HEK293 (cell line): ENCODE results near the gene ZNF664.
A peak's percentile ranks its signal among the peaks of the same experiment; 100 is the strongest.

ENCODE experiments used
- CTCF ChIA-PET: fragments of 350-600 bp; formaldehyde crosslinking; extraction: SDS; loops from one replicate; lab custom pipeline; 2021; ENCODE audit warnings: antibody characterized with exemption; lab: Yijun Ruan, JAX
- POLR2A ChIA-PET: fragments of 300-600 bp; formaldehyde crosslinking; extraction: SDS; loops from one replicate; lab custom pipeline; 2020; ENCODE audit warnings: antibody characterized with exemption, inconsistent platforms; lab: Yijun Ruan, JAX
- H3K27ac ChIP-seq: fragments of 200-500 bp; sonication (Bioruptor generic); 2 replicates; pipeline ENCODE4 v1.5.1; 2014; ENCODE audit warnings: low read depth, low read length, control low read depth, inconsistent platforms; ENCODE audit errors: extremely low read depth
- H3K36me3 ChIP-seq, 2 experiments: fragments of 200-500 bp in 1 of 2; sonication (Bioruptor generic) in 1 of 2; 1 replicate in 1 of 2; 2 replicates in 1 of 2; pipeline ENCODE4 v1.5.1; 2014 to 2017; ENCODE audit warnings: inconsistent platforms in 2 of 2, low read length in 2 of 2; ENCODE audit not compliant: control insufficient read depth in 2 of 2, insufficient read depth in 1 of 2
- H3K4me1 ChIP-seq: fragments of 200-500 bp; sonication (Bioruptor generic); 2 replicates; pipeline ENCODE4 v1.5.1; 2014; ENCODE audit warnings: mild to moderate bottlenecking, low read length, inconsistent platforms; ENCODE audit not compliant: control insufficient read depth, insufficient read depth
- H3K4me3 ChIP-seq: 2 replicates; pipeline ENCODE4 v1.5.1; 2011; ENCODE audit warnings: low read depth, mild to moderate bottlenecking, control low read depth, low read length, moderate library complexity
- H3K9me3 ChIP-seq: fragments of 200-500 bp; sonication (Bioruptor generic); 2 replicates; pipeline ENCODE4 v1.5.1; 2014; ENCODE audit warnings: low read depth, low read length, inconsistent platforms; ENCODE audit not compliant: control insufficient read depth, insufficient read depth
- GLI4 ChIP-seq: fragments of 450-650 bp; formaldehyde crosslinking; IDR thresholded peaks from 2 replicates; pipeline ENCODE4 v1.5.1; 2016; ENCODE audit warnings: missing biosample characterization, missing genetic modification characterization
- MEIS1 ChIP-seq: sonication (generic); formaldehyde crosslinking; IDR thresholded peaks from 2 replicates; pipeline ENCODE4 v1.8.1; 2022; ENCODE audit warnings: missing genetic modification reagents, mild to moderate bottlenecking, borderline replicate concordance
- SALL2 ChIP-seq: fragments of 450-650 bp; formaldehyde crosslinking; IDR thresholded peaks from 2 replicates; pipeline ENCODE4 v1.5.0; 2017; ENCODE audit warnings: missing biosample characterization, mild to moderate bottlenecking, missing genetic modification characterization, borderline replicate concordance
- SETDB1 ChIP-seq: IDR thresholded peaks from one replicate; pipeline ENCODE4 v1.6.1; 2017; ENCODE audit warnings: mild to moderate bottlenecking, low read length, moderate library complexity, mixed read lengths; ENCODE audit not compliant: insufficient read length
- SP7 ChIP-seq: fragments of 450-650 bp; formaldehyde crosslinking; IDR thresholded peaks from 2 replicates; pipeline ENCODE4 v1.5.1; 2016; ENCODE audit warnings: missing biosample characterization, missing genetic modification characterization
- ZNF16 ChIP-seq: fragments of 450-650 bp; formaldehyde crosslinking; IDR thresholded peaks from 2 replicates; pipeline ENCODE4 v1.5.1; 2016; ENCODE audit warnings: low read depth, missing biosample characterization, missing genetic modification characterization
- ZNF350 ChIP-seq: fragments of 450-650 bp; formaldehyde crosslinking; IDR thresholded peaks from 2 replicates; pipeline ENCODE4 v1.5.0; 2017; ENCODE audit warnings: missing biosample characterization, mild to moderate bottlenecking, missing genetic modification characterization
- ZNF623 ChIP-seq: fragments of 450-650 bp; formaldehyde crosslinking; IDR thresholded peaks from 2 replicates; pipeline ENCODE4 v1.5.1; 2016; ENCODE audit warnings: missing biosample characterization, missing genetic modification characterization
- ZNF785 ChIP-seq: fragments of 450-650 bp; formaldehyde crosslinking; IDR thresholded peaks from 2 replicates; pipeline ENCODE4 v1.5.1; 2016; ENCODE audit warnings: missing biosample characterization, missing genetic modification characterization
- ZNF791 ChIP-seq: fragments of 450-650 bp; formaldehyde crosslinking; IDR thresholded peaks from 2 replicates; pipeline ENCODE4 v1.5.1; 2016; ENCODE audit warnings: missing biosample characterization, missing genetic modification characterization
- ZNF830 ChIP-seq: fragments of 450-650 bp; IDR thresholded peaks from 2 replicates; pipeline ENCODE4 v1.5.0; 2018; ENCODE audit warnings: missing biosample characterization, missing genetic modification characterization, low read depth, mild to moderate bottlenecking, moderate library complexity
- ZSCAN16 ChIP-seq: fragments of 450-650 bp; formaldehyde crosslinking; IDR thresholded peaks from 2 replicates; pipeline ENCODE4 v1.5.1; 2016; ENCODE audit warnings: missing biosample characterization, missing genetic modification characterization
- ZXDB ChIP-seq: fragments of 450-650 bp; formaldehyde crosslinking; IDR thresholded peaks from 2 replicates; pipeline ENCODE4 v1.5.1; 2016; ENCODE audit warnings: missing biosample characterization, missing genetic modification characterization
- TF ChIP-seq, protein P1 (sequence below): fragments of 450-650 bp; formaldehyde crosslinking; IDR thresholded peaks from 2 replicates; pipeline ENCODE4 v1.5.1; 2016; ENCODE audit warnings: missing biosample characterization, missing genetic modification characterization, borderline replicate concordance
- TF ChIP-seq, protein P2 (sequence below): fragments of 450-650 bp; formaldehyde crosslinking; IDR thresholded peaks from 2 replicates; pipeline ENCODE4 v1.5.1; 2016; ENCODE audit warnings: missing biosample characterization, missing genetic modification characterization, borderline replicate concordance
- TF ChIP-seq, protein P3 (sequence below): fragments of 450-650 bp; formaldehyde crosslinking; IDR thresholded peaks from 2 replicates; pipeline ENCODE4; 2016; ENCODE audit warnings: missing biosample characterization, missing genetic modification characterization
- TF ChIP-seq, protein P4 (sequence below): fragments of 450-650 bp; formaldehyde crosslinking; IDR thresholded peaks from 2 replicates; pipeline ENCODE4 v1.5.1; 2017; ENCODE audit warnings: missing biosample characterization, missing genetic modification characterization
- TF ChIP-seq, protein P5 (sequence below): fragments of 450-650 bp; formaldehyde crosslinking; IDR thresholded peaks from 2 replicates; pipeline ENCODE4 v1.5.1; 2016; ENCODE audit warnings: missing biosample characterization, missing genetic modification characterization

The ZNF664 gene

DNA sequence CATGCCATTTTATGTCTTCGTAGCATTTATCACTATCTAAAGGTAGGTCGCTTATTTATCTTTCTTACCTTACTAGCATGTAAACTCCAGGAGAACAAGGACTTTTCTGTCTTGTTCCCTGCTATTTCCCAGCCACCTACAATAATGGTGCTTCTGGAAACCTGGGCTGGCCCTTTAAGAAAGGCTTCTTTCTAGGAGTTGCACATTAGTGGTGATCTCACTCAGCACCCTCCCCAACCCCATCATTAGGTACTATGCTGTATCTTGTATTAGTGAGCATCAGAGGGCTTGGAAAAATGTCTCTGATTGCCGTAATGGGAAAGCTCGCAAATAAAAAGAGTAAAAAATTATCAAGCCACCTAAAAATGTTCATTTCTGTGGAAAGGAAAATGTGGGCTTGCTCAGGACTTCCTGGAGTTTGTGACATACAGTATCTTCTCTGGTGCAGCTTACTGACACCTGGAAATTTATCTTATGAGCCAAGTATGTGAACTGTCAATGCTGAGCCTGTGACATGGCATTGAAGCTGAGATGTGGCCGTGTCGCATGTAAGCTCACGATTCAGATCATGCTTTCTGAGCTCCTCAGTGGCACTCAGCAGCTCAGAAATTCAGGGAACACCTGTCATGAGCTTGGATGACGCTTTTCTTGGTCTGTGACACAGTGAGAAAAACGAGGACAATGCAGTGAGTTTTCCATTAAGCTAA is 12.8 kb upstream of the ZNF664 start:
- no peaks in the 10 kb centered on the region for H3K9me3 ChIP-seq
- POLR2A ChIA-PET = no interaction called here
- no peak overlapping the region for H3K27ac ChIP-seq
- CTCF ChIA-PET = interaction anchor here (0.6 to 2.0 kb wide), 3 partner anchors 54 to 73 kb away, joined by 3 to 7 read pairs (median 6); no protein-coding TSS in a partner anchor
- no peaks in the 10 kb centered on the region for H3K36me3 ChIP-seq
- TF ChIP-seq, protein P1, sequence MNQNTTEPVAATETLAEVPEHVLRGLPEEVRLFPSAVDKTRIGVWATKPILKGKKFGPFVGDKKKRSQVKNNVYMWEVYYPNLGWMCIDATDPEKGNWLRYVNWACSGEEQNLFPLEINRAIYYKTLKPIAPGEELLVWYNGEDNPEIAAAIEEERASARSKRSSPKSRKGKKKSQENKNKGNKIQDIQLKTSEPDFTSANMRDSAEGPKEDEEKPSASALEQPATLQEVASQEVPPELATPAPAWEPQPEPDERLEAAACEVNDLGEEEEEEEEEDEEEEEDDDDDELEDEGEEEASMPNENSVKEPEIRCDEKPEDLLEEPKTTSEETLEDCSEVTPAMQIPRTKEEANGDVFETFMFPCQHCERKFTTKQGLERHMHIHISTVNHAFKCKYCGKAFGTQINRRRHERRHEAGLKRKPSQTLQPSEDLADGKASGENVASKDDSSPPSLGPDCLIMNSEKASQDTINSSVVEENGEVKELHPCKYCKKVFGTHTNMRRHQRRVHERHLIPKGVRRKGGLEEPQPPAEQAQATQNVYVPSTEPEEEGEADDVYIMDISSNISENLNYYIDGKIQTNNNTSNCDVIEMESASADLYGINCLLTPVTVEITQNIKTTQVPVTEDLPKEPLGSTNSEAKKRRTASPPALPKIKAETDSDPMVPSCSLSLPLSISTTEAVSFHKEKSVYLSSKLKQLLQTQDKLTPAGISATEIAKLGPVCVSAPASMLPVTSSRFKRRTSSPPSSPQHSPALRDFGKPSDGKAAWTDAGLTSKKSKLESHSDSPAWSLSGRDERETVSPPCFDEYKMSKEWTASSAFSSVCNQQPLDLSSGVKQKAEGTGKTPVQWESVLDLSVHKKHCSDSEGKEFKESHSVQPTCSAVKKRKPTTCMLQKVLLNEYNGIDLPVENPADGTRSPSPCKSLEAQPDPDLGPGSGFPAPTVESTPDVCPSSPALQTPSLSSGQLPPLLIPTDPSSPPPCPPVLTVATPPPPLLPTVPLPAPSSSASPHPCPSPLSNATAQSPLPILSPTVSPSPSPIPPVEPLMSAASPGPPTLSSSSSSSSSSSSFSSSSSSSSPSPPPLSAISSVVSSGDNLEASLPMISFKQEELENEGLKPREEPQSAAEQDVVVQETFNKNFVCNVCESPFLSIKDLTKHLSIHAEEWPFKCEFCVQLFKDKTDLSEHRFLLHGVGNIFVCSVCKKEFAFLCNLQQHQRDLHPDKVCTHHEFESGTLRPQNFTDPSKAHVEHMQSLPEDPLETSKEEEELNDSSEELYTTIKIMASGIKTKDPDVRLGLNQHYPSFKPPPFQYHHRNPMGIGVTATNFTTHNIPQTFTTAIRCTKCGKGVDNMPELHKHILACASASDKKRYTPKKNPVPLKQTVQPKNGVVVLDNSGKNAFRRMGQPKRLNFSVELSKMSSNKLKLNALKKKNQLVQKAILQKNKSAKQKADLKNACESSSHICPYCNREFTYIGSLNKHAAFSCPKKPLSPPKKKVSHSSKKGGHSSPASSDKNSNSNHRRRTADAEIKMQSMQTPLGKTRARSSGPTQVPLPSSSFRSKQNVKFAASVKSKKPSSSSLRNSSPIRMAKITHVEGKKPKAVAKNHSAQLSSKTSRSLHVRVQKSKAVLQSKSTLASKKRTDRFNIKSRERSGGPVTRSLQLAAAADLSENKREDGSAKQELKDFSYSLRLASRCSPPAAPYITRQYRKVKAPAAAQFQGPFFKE (tag by site-specific recombination) = no peak
- no peak for TF ChIP-seq ZNF350 (tag by site-specific recombination)
- 0 out of 2 replicates have a peak, but pooled peaks have one; percentile 46 for TF ChIP-seq SP7 (tag by site-specific recombination)
- no peak for TF ChIP-seq GLI4 (tag by site-specific recombination)
- no peak for TF ChIP-seq ZNF791
- TF ChIP-seq ZNF785 = no peak
- no peak for TF ChIP-seq SALL2 (tag by site-specific recombination)
- no peak for TF ChIP-seq SETDB1
- no peak for TF ChIP-seq ZSCAN16 (tag by site-specific recombination)
- TF ChIP-seq, protein P2, sequence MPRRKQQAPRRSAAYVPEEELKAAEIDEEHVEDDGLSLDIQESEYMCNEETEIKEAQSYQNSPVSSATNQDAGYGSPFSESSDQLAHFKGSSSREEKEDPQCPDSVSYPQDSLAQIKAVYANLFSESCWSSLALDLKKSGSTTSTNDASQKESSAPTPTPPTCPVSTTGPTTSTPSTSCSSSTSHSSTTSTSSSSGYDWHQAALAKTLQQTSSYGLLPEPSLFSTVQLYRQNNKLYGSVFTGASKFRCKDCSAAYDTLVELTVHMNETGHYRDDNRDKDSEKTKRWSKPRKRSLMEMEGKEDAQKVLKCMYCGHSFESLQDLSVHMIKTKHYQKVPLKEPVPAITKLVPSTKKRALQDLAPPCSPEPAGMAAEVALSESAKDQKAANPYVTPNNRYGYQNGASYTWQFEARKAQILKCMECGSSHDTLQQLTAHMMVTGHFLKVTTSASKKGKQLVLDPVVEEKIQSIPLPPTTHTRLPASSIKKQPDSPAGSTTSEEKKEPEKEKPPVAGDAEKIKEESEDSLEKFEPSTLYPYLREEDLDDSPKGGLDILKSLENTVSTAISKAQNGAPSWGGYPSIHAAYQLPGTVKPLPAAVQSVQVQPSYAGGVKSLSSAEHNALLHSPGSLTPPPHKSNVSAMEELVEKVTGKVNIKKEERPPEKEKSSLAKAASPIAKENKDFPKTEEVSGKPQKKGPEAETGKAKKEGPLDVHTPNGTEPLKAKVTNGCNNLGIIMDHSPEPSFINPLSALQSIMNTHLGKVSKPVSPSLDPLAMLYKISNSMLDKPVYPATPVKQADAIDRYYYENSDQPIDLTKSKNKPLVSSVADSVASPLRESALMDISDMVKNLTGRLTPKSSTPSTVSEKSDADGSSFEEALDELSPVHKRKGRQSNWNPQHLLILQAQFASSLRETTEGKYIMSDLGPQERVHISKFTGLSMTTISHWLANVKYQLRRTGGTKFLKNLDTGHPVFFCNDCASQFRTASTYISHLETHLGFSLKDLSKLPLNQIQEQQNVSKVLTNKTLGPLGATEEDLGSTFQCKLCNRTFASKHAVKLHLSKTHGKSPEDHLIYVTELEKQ (tag by site-specific recombination) = no peak
- TF ChIP-seq, protein P3, sequence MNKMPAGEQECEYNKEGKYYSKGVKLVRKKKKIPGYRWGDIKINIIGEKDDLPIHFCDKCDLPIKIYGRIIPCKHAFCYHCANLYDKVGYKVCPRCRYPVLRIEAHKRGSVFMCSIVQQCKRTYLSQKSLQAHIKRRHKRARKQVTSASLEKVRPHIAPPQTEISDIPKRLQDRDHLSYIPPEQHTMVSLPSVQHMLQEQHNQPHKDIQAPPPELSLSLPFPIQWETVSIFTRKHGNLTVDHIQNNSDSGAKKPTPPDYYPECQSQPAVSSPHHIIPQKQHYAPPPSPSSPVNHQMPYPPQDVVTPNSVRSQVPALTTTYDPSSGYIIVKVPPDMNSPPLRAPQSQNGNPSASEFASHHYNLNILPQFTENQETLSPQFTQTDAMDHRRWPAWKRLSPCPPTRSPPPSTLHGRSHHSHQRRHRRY (tag by site-specific recombination) = no peak
- TF ChIP-seq, protein P4, sequence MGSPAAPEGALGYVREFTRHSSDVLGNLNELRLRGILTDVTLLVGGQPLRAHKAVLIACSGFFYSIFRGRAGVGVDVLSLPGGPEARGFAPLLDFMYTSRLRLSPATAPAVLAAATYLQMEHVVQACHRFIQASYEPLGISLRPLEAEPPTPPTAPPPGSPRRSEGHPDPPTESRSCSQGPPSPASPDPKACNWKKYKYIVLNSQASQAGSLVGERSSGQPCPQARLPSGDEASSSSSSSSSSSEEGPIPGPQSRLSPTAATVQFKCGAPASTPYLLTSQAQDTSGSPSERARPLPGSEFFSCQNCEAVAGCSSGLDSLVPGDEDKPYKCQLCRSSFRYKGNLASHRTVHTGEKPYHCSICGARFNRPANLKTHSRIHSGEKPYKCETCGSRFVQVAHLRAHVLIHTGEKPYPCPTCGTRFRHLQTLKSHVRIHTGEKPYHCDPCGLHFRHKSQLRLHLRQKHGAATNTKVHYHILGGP (tag by site-specific recombination) = peak; percentile 70
- TF ChIP-seq ZNF623 = no peak
- TF ChIP-seq, protein P5, sequence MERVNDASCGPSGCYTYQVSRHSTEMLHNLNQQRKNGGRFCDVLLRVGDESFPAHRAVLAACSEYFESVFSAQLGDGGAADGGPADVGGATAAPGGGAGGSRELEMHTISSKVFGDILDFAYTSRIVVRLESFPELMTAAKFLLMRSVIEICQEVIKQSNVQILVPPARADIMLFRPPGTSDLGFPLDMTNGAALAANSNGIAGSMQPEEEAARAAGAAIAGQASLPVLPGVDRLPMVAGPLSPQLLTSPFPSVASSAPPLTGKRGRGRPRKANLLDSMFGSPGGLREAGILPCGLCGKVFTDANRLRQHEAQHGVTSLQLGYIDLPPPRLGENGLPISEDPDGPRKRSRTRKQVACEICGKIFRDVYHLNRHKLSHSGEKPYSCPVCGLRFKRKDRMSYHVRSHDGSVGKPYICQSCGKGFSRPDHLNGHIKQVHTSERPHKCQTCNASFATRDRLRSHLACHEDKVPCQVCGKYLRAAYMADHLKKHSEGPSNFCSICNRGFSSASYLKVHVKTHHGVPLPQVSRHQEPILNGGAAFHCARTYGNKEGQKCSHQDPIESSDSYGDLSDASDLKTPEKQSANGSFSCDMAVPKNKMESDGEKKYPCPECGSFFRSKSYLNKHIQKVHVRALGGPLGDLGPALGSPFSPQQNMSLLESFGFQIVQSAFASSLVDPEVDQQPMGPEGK (tag by site-specific recombination) = no peak
- no peak for TF ChIP-seq MEIS1 (CRISPR knock-in tag)
- TF ChIP-seq ZXDB = no peak
- no peak for TF ChIP-seq ZNF830 (tag by site-specific recombination)
- TF ChIP-seq ZNF16 (tag by site-specific recombination) = no peak
- no peak overlapping the region for H3K4me3 ChIP-seq
- peaks cover 4% of the 10 kb centered on the region; the same call in 1 of the 2 replicates for H3K4me1 ChIP-seq
